GM12878 (cell line): ENCODE data around the gene LMCD1. TPM values are rescaled to one million over a fixed set of nuclear protein-coding genes. Genes with fewer than 3 reads are reported as not detected.

Source experiments
- ATAC-seq: fragments of 200-7000 bp; cut with Tn5 transposase; 3 replicates; pipeline ENCODE4 v1.9.1; 2020; ENCODE audit warnings: mild to moderate bottlenecking, moderate library complexity
- BruUV-seq: library from RNA; stranded (reverse); fragments of 400-500 nt; replicated peaks from 2 replicates; lab custom pipeline; 2021; lab: Mats Ljungman, UMichigan
- CTCF ChIA-PET: fragments of 300-600 bp; sonication (Branson Sonifier 250); formaldehyde crosslinking; extraction: SDS; loops from one replicate; lab custom pipeline; 2021; ENCODE audit warnings: inconsistent platforms; lab: Yijun Ruan, JAX
- POLR2A ChIA-PET: fragments of 350-600 bp; formaldehyde crosslinking; extraction: SDS; loops from one replicate; lab custom pipeline; 2021; ENCODE audit warnings: inconsistent platforms; lab: Charles Lee
- RAD21 ChIA-PET: fragments of 300-600 bp; sonication (Branson Sonifier 250); formaldehyde crosslinking; loops from one replicate; lab custom pipeline; 2023; ENCODE audit warnings: antibody characterized with exemption; ENCODE audit not compliant: unreplicated experiment; lab: Charles Lee
- SMC1A ChIA-PET: fragments of 300-600 bp; sonication (Branson Sonifier 250); formaldehyde crosslinking; loops from one replicate; lab custom pipeline; 2023; ENCODE audit not compliant: unreplicated experiment, uncharacterized antibody; lab: Charles Lee
- DNase-seq: peaks from one replicate; pipeline ENCODE4 v3.0.0-alpha.2; 2011; ENCODE audit warnings: low read depth, low spot score
- FAIRE-seq: peaks from 3 replicates; lab custom pipeline; 2011; peaks lifted over from hg19 to GRCh38; lab: Jason Lieb, UNC
- H2AFZ ChIP-seq: 2 replicates; pipeline ENCODE4 v1.6.0; 2011; ENCODE audit warnings: low read depth, low read length, control low read depth; ENCODE audit not compliant: control insufficient read depth
- H3K27ac ChIP-seq: 2 replicates; pipeline ENCODE4 v1.5.1; 2011; ENCODE audit warnings: control low read depth; ENCODE audit not compliant: control insufficient read depth, insufficient read depth
- H3K27me3 ChIP-seq, 2 experiments: replicated peaks in 1 of 2; 2 replicates each; pipeline versions ENCODE4 v1.6.0 to v1.6.1; 2011; ENCODE audit warnings: low read length in 1 of 2; ENCODE audit not compliant: control insufficient read depth in 2 of 2, insufficient read depth in 2 of 2
- H3K36me3 ChIP-seq, 2 experiments: 2 replicates each; pipeline ENCODE4 v1.5.1; 2011; ENCODE audit warnings: low read length in 1 of 2; ENCODE audit not compliant: control insufficient read depth in 2 of 2, insufficient read depth in 2 of 2
- H3K4me1 ChIP-seq: 2 replicates; pipeline ENCODE4 v1.6.1; 2011; ENCODE audit warnings: mild to moderate bottlenecking, low read length, moderate library complexity, mixed read lengths; ENCODE audit not compliant: control insufficient read depth, insufficient read depth
- H3K4me2 ChIP-seq: 2 replicates; pipeline ENCODE4 v1.6.0; 2011; ENCODE audit warnings: control low read depth; ENCODE audit not compliant: control insufficient read depth, insufficient read depth
- H3K4me3 ChIP-seq: fragments of 200-600 bp; sonication (generic); 2 replicates; pipeline ENCODE4 v1.5.1; 2016
- H3K79me2 ChIP-seq: 2 replicates; pipeline ENCODE4 v1.6.0; 2011; ENCODE audit warnings: low read length; ENCODE audit not compliant: control insufficient read depth, insufficient read depth
- H3K9ac ChIP-seq: 2 replicates; pipeline ENCODE4 v1.8.0; 2011; ENCODE audit warnings: low read length, control low read depth, mixed read lengths; ENCODE audit not compliant: control insufficient read depth, insufficient read depth
- H3K9me3 ChIP-seq: replicated peaks from 3 replicates; pipeline ENCODE4 v1.5.1; 2011; ENCODE audit warnings: mild to moderate bottlenecking, low read length; ENCODE audit not compliant: control insufficient read depth, insufficient read depth
- H4K20me1 ChIP-seq: 2 replicates; pipeline ENCODE4 v1.6.0; 2011; ENCODE audit not compliant: control insufficient read depth, insufficient read depth
- CBX3 ChIP-seq: fragments of 200-600 bp; sonication (generic); IDR thresholded peaks from 2 replicates; pipeline ENCODE4 v1.6.1; 2016; ENCODE audit warnings: low read depth, borderline replicate concordance
- CREM ChIP-seq: IDR thresholded peaks from 2 replicates; pipeline ENCODE4 v1.6.1; 2014; ENCODE audit warnings: antibody characterized with exemption, low read depth
- CTCF ChIP-seq, 3 experiments: IDR thresholded peaks in 2 of 3; conservative IDR thresholded peaks in 1 of 3; 2 replicates each; pipeline ENCODE4 v1.5.1; 2011; ENCODE audit warnings: low read depth in 3 of 3, low read length in 3 of 3, mild to moderate bottlenecking in 3 of 3, control low read depth in 2 of 3, moderate library complexity in 2 of 3, inconsistent platforms in 1 of 3, mixed read lengths in 1 of 3; ENCODE audit not compliant: control insufficient read depth in 2 of 3, insufficient read depth in 1 of 3; ENCODE audit errors: extremely low read depth in 1 of 3
- E2F4 ChIP-seq: IDR thresholded peaks from 2 replicates; pipeline ENCODE4 v1.6.1; 2012; ENCODE audit warnings: low read depth, low read length, improper control_type of control experiment
- GATAD2B ChIP-seq: fragments of 450-650 bp; conservative IDR thresholded peaks from 2 replicates; pipeline ENCODE4 v1.6.1; 2017; ENCODE audit warnings: low read depth, mild to moderate bottlenecking, moderate library complexity
- MAX ChIP-seq: IDR thresholded peaks from 2 replicates; pipeline ENCODE4 v1.6.1; 2012; ENCODE audit warnings: low read depth, low read length, improper control_type of control experiment
- MTA2 ChIP-seq: fragments of 450-650 bp; IDR thresholded peaks from 2 replicates; pipeline ENCODE4 v1.6.1; 2016; ENCODE audit warnings: low read depth, mild to moderate bottlenecking, moderate library complexity
- MYB ChIP-seq: fragments of 150-350 bp; IDR thresholded peaks from 2 replicates; pipeline ENCODE4 v1.6.1; 2014; ENCODE audit warnings: mild to moderate bottlenecking, low read depth, low read length, borderline replicate concordance
- POLR2AphosphoS2 ChIP-seq: IDR thresholded peaks from 2 replicates; pipeline ENCODE4 v1.6.1; 2011; ENCODE audit warnings: low read depth, mild to moderate bottlenecking, low read length, improper control_type of control experiment, moderate library complexity
- REST ChIP-seq: IDR thresholded peaks from 2 replicates; pipeline ENCODE4 v1.6.1; 2012; ENCODE audit warnings: mild to moderate bottlenecking, low read depth, low read length
- TCF7 ChIP-seq: IDR thresholded peaks from 2 replicates; pipeline ENCODE4 v1.6.1; 2014; ENCODE audit warnings: antibody characterized with exemption, borderline replicate concordance
- ZBTB33 ChIP-seq: fragments of 450-650 bp; IDR thresholded peaks from 2 replicates; pipeline ENCODE4 v1.6.1; 2017; ENCODE audit warnings: mild to moderate bottlenecking
- WGBS: methylation state at CpG from one replicate; pipeline ENCODE4 v1.1.6; 2016; ENCODE audit warnings: low lambda C conversion rate; ENCODE audit not compliant: insufficient replicate concordance, insufficient coverage; ENCODE audit errors: missing lambda C conversion rate; 5-methylcytosine and 5-hydroxymethylcytosine counted together
- in situ Hi-C: fragments of 300-500 bp; cut with MboI; formaldehyde crosslinking; loops from 9 replicates; pipeline ENCODE4 v1.14.3; 2018; ENCODE audit warnings: mixed read lengths
- intact Hi-C: fragments of 100-400 bp; cut with micrococcal nuclease; formaldehyde crosslinking; loops from one replicate; pipeline ENCODE4 v1.14.2; 2022; ENCODE audit not compliant: unreplicated experiment
- polyA plus RNA-seq, 11 experiments: library from polyadenylated mRNA; depleted of rRNA in 4 of 11; unstranded in 6 of 11; stranded (reverse) in 5 of 11; fragments of >200 nt; fragmentation: Nextera tagmentation in 4 of 11; fragmentation: Illumina TruSeq in 1 of 11; extraction: Ambion mirVana in 4 of 11; extraction: Trizol in 1 of 11; gene quantifications; 1 replicate in 1 of 11; 2 replicates in 10 of 11; pipeline versions ENCODE4 v1.2.1 to v1.2.3, GENCODE V29; 2011 to 2016; ENCODE audit warnings: inconsistent platforms in 2 of 11, missing spikeins in 2 of 11, low read depth in 1 of 11
- total RNA-seq, 4 experiments: library from RNA; depleted of rRNA in 3 of 4; stranded (reverse); fragments of >200 nt in 3 of 4; fragmentation: Illumina TruSeq in 1 of 4; extraction: Trizol in 1 of 4; gene quantifications; 2 replicates each; pipeline versions ENCODE4 v1.2.1 to v1.2.3, GENCODE V29; 2013 to 2021

The LMCD1 gene
- total and polyA plus RNA-seq, 10 of the 15 experiments (the other 5 are each of a cell fraction or from before 2014, with no cell fraction given), result 0.27 to 6.4 (median 1.7) TPM

GRCh38 chr3:8584661-8585060 is 83.0 kb downstream of the LMCD1 start:
- no peaks in the 10 kb centered on the region for H3K27me3 ChIP-seq
- no peaks in the 10 kb centered on the region for H3K9me3 ChIP-seq
- DNase-seq, result no peak
- H3K4me3 ChIP-seq, result no peak overlapping the region
- no peak overlapping the region for H3K27ac ChIP-seq
- ChIA-PET POLR2A (no interaction called here), RAD21 (no interaction called here), SMC1A (no interaction called here), CTCF (interaction anchor here (0.7 kb wide), 1 partner anchor 9 kb away, joined by 4 read pairs; no protein-coding TSS in a partner anchor)
- no peaks in the 10 kb centered on the region for H3K79me2 ChIP-seq
- H3K4me2 ChIP-seq, result no peak overlapping the region
- WGBS, result 41% methylated on average over 2 of the region's 2 CpGs
- H2AFZ ChIP-seq, result no peak overlapping the region
- in situ Hi-C loops (no loop called here), intact Hi-C loops (no loop called here)
- no TSS peak for BruUV-seq
- no peaks in the 10 kb centered on the region for H3K36me3 ChIP-seq
- H3K9ac ChIP-seq, result no peak overlapping the region
- no peak for ATAC-seq
- no peaks in the 10 kb centered on the region for H4K20me1 ChIP-seq
- H3K4me1 ChIP-seq, result no peaks in the 10 kb centered on the region
- no peak for FAIRE-seq
- TF ChIP-seq TCF7, result no peak
- TF ChIP-seq GATAD2B, result no peak
- TF ChIP-seq CREM, result no peak
- no peak for TF ChIP-seq E2F4
- no peak for TF ChIP-seq CBX3
- TF ChIP-seq MTA2, result no peak
- TF ChIP-seq ZBTB33, result no peak
- TF ChIP-seq CTCF (IDR thresholded peaks at IDR 0.05 in 2 of 3, conservative IDR thresholded peaks at IDR 0.05 in 1 of 3; ENCODE audit: control insufficient read depth in 2 of 3, extremely low read depth in 1 of 3, insufficient read depth in 1 of 3, low read depth in 3 of 3, low read length in 3 of 3), result no peak
- TF ChIP-seq MAX, result no peak
- TF ChIP-seq POLR2AphosphoS2, result no peak
- TF ChIP-seq REST, result no peak
- no peak for TF ChIP-seq MYB
